GM19463 (cell line): ENCODE measurements around the gene IL5.
"Not testable (repeated sequence)": the region's sequence is repeated elsewhere in the genome, so short reads cannot be mapped to it uniquely, and the experiment has no call there.

Experiments used
- ATAC-seq: cut with Tn5 transposase; IDR thresholded peaks from one replicate; pipeline ENCODE4 v1.9.1; 2021; ENCODE audit warnings: mild to moderate bottlenecking, moderate library complexity; ENCODE audit not compliant: unreplicated experiment

The IL5 gene

DNA sequence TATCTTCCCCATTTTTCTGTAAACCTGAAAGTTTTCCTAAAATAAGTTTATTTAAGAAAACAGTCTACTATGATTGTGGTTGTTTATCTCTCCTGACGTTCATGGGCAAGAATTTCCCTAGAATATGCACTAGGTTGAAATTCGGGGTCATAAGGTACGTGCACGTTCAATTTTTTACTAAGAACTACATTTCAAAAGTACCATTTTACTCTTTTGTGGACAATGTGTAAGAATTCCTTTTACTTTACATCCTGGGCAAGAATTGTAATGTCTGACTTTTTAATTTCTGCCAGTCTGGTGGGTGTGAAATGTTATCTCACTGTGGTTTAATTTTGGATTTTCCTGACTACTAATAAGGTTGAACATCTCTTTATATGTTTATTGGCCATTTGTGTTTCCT is 12.4 kb downstream of the IL5 start:
- ATAC-seq = no peak

- ATAC-seq = no peak
Observed at GRCh38 chr5:132528866-132529634, 14.3 kb downstream of the IL5 start.

DNA sequence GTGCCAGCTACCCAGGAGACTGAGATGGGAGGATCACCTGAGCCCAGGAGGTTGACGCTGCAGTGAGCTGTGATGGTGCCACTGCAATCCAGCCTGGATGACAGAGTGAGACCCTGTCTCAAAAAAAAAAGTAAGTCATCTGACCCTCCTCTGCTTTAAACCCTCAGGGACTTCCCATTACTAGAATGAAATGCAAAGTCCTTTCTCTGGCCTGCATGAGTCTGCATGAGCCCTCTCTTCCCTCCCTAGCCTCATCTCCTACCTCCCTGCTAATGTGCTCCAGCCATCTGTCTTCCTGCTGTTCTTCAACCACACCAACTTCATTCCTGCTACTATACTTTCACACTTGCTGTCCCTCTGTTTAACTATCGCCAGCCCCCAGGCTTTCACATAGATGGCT is 15.3 kb downstream of the IL5 start:
- ATAC-seq = no peak

DNA sequence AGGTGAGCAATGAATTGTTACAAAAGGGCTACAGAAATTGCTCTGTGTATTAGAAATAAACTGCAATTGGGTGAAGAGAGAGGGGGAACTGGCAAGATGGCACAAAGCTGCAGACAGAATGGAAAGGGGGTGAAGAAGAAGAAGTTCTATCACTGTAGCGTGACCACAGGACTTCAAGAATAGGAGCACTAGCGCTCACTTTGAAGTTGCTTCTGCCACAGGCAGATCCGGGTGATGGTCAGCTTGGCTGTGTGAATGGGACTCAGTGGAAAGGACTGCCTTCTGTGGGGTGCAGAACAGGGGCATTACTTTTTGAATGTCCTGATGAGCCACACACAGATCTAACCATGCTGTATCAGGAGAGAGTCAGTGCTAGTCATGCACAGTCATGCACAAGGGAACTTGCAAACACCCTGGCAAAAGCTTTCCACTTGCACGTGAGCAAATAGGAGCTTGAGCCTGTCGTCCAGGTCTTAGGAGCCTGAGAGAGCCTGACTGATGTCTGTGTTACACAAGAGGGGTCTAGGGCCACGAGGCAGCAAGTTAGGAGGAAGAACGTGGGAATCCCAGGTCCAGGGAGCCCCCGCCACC is 16.3 kb downstream of the IL5 start:
- ATAC-seq = no peak

DNA sequence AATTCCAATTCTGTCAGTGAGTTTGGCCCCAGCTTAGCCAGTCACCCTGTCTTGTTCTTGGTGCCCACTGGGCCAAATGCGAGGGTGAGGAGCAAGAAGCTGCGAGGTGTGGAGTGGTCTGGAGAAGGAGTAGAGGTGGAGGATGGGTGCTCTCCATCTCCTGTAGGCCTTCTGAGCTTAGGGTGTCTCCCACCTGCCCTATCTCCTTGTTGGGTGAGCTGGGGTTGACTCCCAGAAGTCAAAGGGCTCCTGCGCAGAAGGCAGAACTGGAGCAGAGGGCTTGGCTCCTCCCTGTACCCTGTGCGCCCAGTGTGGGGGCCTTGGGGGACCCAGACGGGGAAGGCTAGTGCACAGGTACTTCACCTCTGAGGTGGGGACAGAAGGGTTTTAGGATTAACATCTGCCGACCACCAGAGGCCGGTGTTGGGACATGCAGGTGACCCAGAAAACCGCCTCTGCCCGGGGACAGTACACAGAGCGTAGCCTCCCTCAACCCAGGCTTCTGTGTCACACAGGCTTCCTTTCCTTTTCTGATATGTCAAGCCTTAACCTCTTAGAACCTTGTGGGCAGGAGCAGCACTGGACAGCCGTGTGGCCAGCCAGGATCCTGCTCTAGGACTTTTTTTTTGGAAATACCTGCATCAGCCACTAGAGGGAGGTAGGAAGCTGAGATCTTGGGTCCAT is 16.9 kb downstream of the IL5 start:
- ATAC-seq = no peak

DNA sequence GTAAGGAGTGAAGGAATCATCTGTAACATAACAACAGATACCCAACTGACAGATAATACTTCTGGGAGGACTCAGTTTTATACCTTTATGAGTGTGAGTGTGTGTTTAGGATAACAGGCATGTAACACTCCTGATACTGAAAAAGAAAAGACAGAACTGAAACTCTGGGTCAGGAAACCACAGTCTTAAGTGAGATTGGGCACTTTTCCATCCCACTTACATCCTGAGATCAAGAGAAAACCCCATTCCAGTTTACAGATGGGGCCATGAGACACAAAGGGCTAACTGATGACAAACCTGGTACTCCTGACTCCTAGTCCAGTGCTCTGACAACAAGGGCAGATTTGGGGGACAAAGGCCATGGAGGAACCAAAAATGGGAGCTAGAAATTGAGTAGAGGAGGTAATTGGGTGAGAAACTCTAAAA is 18.0 kb downstream of the IL5 start:
- ATAC-seq = peak; percentile 64

- ATAC-seq = not testable (repeated sequence)
Observed at GRCh38 chr5:132524877-132525276, 18.4 kb downstream of the IL5 start.

DNA sequence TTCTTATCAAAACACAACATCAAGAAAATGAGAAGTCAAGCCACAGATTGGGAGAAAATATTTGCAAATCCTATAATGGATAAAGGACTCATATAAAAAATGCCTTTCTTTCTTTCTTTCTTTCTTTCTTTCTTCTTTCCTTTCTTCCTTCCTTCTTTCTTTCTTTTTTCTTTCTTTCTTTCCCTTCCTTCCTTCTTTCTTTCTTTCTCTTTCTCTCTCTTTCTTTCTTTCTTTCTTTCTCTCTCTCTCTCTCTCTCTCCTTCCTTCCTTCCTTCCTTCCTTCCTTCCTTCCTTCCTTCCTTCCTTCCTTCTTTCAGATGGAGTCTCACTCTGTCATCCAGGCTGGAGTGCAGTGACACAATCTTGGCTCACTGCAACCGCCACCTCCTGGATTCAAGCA is 21.3 kb downstream of the IL5 start:
- ATAC-seq = not testable (repeated sequence)

- not testable (repeated sequence) for ATAC-seq
Observed at GRCh38 chr5:132513618-132514336, 29.5 kb downstream of the IL5 start.

GRCh38 chr5:132510076-132510475 is 33.2 kb downstream of the IL5 start:
- ATAC-seq = no peak

GRCh38 chr5:132506094-132506692 is 37.1 kb downstream of the IL5 start:
- no peak for ATAC-seq

DNA sequence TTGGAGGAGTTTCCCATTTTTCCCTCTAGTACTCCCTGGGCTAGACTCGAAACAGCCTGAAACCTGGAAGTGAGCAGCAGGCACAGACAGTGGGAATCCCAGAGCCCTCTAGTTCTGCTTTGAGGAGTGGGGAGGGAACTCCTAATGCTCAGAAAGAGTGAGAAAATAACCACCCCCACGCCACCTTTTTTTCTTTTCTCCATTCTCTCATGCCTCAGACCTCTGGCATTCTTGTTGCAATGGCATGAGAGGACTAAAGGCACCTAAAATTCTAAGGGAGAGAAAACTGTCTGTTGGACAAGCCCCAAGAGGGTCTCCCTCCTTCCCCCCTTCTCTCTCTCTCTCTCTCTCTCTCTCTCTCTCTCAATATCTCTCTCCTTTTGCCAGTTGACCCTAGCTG is 37.7 kb downstream of the IL5 start:
- ATAC-seq = no peak

GRCh38 chr5:132504746-132505145 is 38.6 kb downstream of the IL5 start:
- ATAC-seq = no peak

DNA sequence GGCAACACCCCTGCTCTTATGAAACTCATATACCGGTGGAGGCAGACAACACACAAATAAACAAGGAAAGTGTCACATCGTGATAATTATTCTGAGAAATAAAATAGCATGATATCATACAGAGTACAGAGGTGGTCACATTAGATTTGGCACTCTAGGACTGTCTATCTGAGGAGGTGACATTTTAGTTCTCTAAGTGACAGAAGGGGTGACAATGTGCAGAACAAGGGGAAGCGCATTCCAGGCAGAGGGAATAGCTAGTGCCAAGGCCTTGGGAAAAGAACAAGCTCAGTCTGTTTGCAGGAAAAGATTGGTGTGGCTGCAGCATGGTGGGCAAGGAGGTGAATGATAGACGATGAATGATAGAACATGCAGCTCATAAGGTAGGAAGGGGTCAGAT is 40.1 kb downstream of the IL5 start:
- ATAC-seq = no peak

DNA sequence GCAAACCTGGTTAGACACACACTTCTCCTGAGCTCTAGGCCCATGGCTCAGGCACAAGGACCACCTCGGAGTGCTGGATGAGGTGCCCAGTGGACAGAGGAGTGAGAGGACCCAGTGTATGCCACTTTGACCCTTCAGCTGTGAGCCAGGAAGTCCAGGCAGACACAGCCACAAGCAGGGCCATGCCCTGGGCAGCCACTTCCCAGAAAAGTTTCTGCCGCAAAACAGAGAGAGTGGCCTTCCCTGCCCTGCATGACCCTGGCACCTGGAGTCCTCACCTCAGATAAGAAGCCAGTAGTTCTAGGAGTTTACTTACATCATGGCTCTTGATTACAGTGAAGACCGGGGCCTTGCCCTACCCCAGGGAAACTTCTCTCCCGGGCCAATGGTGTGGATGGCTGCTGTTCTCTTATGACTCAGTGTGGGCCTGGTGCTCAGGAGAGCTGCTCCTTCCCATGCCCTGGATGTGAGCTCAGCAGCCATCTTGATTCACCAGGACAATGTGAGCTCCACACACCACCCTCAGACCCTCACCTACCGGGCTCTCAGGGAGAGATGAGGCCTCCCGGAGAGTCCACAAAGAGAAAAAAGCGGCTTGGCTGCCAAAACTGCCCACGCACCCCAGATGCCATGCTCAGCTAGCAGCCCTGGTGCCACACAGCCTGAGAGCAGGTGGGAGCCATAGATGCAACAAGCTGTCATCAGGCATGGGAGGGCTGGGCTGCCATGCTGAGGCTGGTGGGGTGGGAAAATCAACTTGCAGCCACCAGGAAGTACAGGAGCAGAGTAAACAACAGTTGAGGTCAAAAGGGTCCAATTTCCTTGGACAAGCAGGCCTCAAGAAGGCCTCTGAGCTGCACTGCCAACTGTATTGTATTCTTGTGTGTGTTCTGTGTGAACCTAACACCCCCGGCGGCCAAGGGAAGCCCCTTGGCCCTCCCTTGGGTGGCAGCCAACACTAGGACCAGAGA is 41.1 kb downstream of the IL5 start:
- no peak for ATAC-seq

DNA sequence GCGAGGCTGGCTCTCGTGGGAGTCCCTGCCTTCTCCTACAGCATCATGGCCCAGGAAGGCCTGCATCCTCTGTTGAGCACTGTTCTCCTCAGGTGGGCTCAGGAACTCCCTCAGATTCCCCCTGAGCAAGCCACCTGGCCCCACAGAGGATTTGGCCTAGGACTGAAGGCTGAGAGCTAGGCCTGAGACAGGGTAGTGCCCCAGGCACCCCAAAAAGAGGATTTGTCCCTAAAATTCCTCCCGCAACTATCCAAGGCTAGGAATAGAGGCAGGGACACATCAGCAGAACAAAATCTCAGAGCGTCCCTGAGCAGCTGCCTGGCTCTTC is 41.7 kb downstream of the IL5 start:
- ATAC-seq = no peak

GRCh38 chr5:132500931-132501628 is 42.2 kb downstream of the IL5 start:
- ATAC-seq = peak; percentile 41

GRCh38 chr5:132500244-132500930 is 42.9 kb downstream of the IL5 start:
- no peak for ATAC-seq
